Caco-2 (cell line): ENCODE measurements around the gene CAPZA1. TPM values are rescaled to one million over a fixed set of nuclear protein-coding genes. Genes with fewer than 3 reads are reported as not detected.
A peak's percentile ranks its signal among the peaks of the same experiment; 100 is the strongest.

Experiments
- BruUV-seq: library from RNA; stranded (reverse); fragments of 400-500 nt; replicated peaks from 2 replicates; lab custom pipeline; 2021; lab: Mats Ljungman, UMichigan
- CTCF ChIA-PET: fragments of 300-600 bp; sonication (Branson Sonifier 250); formaldehyde crosslinking; loops from one replicate; lab custom pipeline; 2022; ENCODE audit warnings: antibody characterized with exemption; lab: Charles Lee
- POLR2A ChIA-PET: fragments of 300-600 bp; sonication (Branson Sonifier 250); formaldehyde crosslinking; loops from one replicate; lab custom pipeline; 2022; ENCODE audit warnings: antibody characterized with exemption; lab: Charles Lee
- DNase-seq, 2 experiments: peaks; one replicate each; pipeline versions ENCODE4 v3.0.0 to v3.0.0-alpha.2; 2020 to 2022
- H3K27me3 ChIP-seq: replicated peaks from 2 replicates; pipeline ENCODE4 v1.6.0; 2011; ENCODE audit warnings: low read length; ENCODE audit not compliant: control insufficient read depth, insufficient read depth
- H3K36me3 ChIP-seq: 2 replicates; pipeline ENCODE4 v1.5.1; 2011; ENCODE audit warnings: low read length; ENCODE audit not compliant: control insufficient read depth, insufficient read depth
- H3K4me1 ChIP-seq: fragments of 250-450 bp; sonication (Bioruptor Pico); 2 replicates; pipeline ENCODE4 v1.5.1; 2020; ENCODE audit warnings: mild to moderate bottlenecking
- H3K4me3 ChIP-seq: 2 replicates; pipeline ENCODE4 v1.5.1; 2011; ENCODE audit warnings: low read depth, mild to moderate bottlenecking, control low read depth, low read length
- H3K9me3 ChIP-seq: fragments of 250-450 bp; sonication (Bioruptor Pico); 2 replicates; pipeline ENCODE4 v1.5.1; 2020; ENCODE audit warnings: mild to moderate bottlenecking, moderate library complexity
- H3K27ac Mint-ChIP-seq: one replicate; pipeline ENCODE4 v1.8.0; 2022; ENCODE audit warnings: mixed read lengths; ENCODE audit not compliant: unreplicated experiment
- H3K27me3 Mint-ChIP-seq: one replicate; pipeline ENCODE4 v1.8.0; 2022; ENCODE audit warnings: mixed read lengths; ENCODE audit not compliant: insufficient read depth, unreplicated experiment
- H3K36me3 Mint-ChIP-seq: one replicate; pipeline ENCODE4 v1.8.0; 2022; ENCODE audit warnings: mild to moderate bottlenecking, mixed read lengths; ENCODE audit not compliant: insufficient read depth, unreplicated experiment
- H3K4me1 Mint-ChIP-seq: one replicate; pipeline ENCODE4 v1.8.0; 2022; ENCODE audit warnings: low read depth, mixed read lengths; ENCODE audit not compliant: unreplicated experiment
- H3K4me3 Mint-ChIP-seq: one replicate; pipeline ENCODE4 v1.8.0; 2022; ENCODE audit warnings: mild to moderate bottlenecking, moderate library complexity, mixed read lengths; ENCODE audit not compliant: unreplicated experiment
- H3K9me3 Mint-ChIP-seq: one replicate; pipeline ENCODE4 v1.8.0; 2022; ENCODE audit warnings: mixed read lengths; ENCODE audit not compliant: unreplicated experiment
- intact Hi-C: fragments of 100-400 bp; cut with micrococcal nuclease; formaldehyde crosslinking; loops from one replicate; pipeline ENCODE4 v1.10.0; 2022; ENCODE audit not compliant: unreplicated experiment
- total RNA-seq: library from RNA; stranded (reverse); gene quantifications from 2 replicates; pipeline ENCODE4 v1.2.3, GENCODE V29; 2022
- TF ChIP-seq, protein P1 (sequence below), 2 experiments: fragments of 200-600 bp in 1 of 2; IDR thresholded peaks; 1 replicate in 1 of 2; 2 replicates in 1 of 2; pipeline versions ENCODE4 v1.5.1 to v1.8.0; 2011 to 2022; ENCODE audit warnings: antibody characterized with exemption in 1 of 2, control low read depth in 1 of 2, inconsistent platforms in 1 of 2, low read depth in 1 of 2, low read length in 1 of 2, mild to moderate bottlenecking in 1 of 2, moderate library complexity in 1 of 2; ENCODE audit not compliant: insufficient read depth in 1 of 2, severe bottlenecking in 1 of 2, unreplicated experiment in 1 of 2

The CAPZA1 gene
- total RNA-seq, 1 experiment from 2014 or later, result 82.4 TPM

DNA sequence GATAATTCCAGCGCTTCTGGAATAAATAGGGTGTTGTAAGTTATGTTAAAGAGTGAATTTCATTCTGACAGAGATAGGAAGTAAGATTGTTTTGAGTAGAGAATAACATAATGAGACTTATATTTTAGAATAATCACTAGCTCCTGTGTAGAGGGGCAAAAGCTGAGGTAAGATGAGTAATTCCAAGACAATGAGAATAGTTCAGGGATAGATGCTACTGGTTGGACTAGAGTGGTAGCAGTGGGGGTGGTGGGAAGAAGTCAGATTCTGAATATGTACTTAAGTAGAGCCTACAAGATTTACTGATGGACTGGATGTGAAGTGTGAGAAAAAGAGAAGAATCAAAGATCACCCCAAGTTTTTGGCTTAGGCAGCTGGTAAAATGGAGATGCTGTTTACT is 31.6 kb downstream of the CAPZA1 start:
- H3K27ac Mint-ChIP-seq, result no peak overlapping the region
- BruUV-seq, result no TSS peak

DNA sequence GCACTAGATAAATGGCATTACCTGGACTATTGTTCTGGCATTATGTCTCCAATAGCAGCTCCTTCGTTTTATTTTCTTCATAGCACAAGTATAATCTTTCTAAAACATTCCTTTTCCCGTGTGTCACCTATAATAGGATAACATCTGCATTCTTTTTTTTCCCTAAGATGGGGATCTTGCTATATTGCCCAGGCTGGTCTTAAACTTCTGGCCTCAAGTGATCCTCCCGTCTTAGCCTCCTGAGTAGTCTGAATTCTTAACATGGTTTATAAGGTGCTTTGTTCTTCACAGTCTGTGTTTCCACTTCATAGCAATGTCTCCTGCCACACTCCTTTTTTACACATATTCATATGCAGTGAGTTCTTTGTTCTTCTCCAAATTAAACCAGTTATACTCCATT is 46.2 kb downstream of the CAPZA1 start:
- H3K36me3 Mint-ChIP-seq, result peaks cover 71% of the 10 kb centered on the region
- H3K27me3 Mint-ChIP-seq, result no peaks in the 10 kb centered on the region
- CTCF ChIA-PET, result no interaction called here

More for the DNA sequence above, 31.6 kb downstream of the CAPZA1 start:
- Mint-ChIP-seq H3K27me3 (no peaks in the 10 kb centered on the region), H3K4me1 (no peaks in the 10 kb centered on the region), H3K36me3 (peaks cover 35% of the 10 kb centered on the region), H3K9me3 (no peaks in the 10 kb centered on the region), H3K4me3 (peak overlapping the region; percentile 17)
- ChIA-PET CTCF (no interaction called here), POLR2A (no interaction called here)
- Histone ChIP-seq H3K36me3 (no peaks in the 10 kb centered on the region), H3K4me1 (no peaks in the 10 kb centered on the region), H3K4me3 (no peak overlapping the region), H3K27me3 (no peaks in the 10 kb centered on the region), H3K9me3 (no peaks in the 10 kb centered on the region)
- DNase-seq, result no peak
- TF ChIP-seq, protein P1, sequence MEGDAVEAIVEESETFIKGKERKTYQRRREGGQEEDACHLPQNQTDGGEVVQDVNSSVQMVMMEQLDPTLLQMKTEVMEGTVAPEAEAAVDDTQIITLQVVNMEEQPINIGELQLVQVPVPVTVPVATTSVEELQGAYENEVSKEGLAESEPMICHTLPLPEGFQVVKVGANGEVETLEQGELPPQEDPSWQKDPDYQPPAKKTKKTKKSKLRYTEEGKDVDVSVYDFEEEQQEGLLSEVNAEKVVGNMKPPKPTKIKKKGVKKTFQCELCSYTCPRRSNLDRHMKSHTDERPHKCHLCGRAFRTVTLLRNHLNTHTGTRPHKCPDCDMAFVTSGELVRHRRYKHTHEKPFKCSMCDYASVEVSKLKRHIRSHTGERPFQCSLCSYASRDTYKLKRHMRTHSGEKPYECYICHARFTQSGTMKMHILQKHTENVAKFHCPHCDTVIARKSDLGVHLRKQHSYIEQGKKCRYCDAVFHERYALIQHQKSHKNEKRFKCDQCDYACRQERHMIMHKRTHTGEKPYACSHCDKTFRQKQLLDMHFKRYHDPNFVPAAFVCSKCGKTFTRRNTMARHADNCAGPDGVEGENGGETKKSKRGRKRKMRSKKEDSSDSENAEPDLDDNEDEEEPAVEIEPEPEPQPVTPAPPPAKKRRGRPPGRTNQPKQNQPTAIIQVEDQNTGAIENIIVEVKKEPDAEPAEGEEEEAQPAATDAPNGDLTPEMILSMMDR (IDR thresholded peaks at IDR 0.05; ENCODE audit: insufficient read depth in 1 of 2, low read depth in 1 of 2, low read length in 1 of 2, severe bottlenecking in 1 of 2, unreplicated experiment in 1 of 2), result no peak
- intact Hi-C loops, result no loop called here

DNA sequence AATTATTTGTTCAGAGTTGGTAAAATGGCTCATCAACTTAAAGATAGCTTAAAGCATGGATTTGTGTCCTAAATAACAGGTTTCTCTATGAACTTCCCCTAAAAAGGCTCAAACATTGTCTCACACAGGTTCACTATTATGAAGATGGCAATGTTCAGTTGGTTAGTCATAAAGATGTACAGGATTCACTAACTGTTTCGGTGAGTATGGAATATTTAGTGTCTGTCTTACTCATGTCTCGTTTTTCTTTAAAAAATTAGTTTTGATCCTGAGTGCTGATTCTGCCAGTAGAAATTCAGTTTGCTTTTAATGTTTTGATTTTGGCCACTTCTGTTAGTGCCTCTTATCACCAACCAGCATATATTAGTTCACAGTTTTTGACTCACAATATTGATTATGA is 47.3 kb downstream of the CAPZA1 start:
- Histone ChIP-seq H3K27me3 (no peaks in the 10 kb centered on the region), H3K4me3 (no peak overlapping the region), H3K36me3 (no peaks in the 10 kb centered on the region), H3K4me1 (no peaks in the 10 kb centered on the region), H3K9me3 (no peaks in the 10 kb centered on the region)
- DNase-seq, result no peak
- Mint-ChIP-seq H3K27ac (no peak overlapping the region), H3K4me3 (no peak overlapping the region), H3K36me3 (peaks cover 71% of the 10 kb centered on the region), H3K9me3 (no peaks in the 10 kb centered on the region), H3K27me3 (no peaks in the 10 kb centered on the region), H3K4me1 (no peaks in the 10 kb centered on the region)
- TF ChIP-seq, protein P1 (IDR thresholded peaks at IDR 0.05; ENCODE audit: insufficient read depth in 1 of 2, low read depth in 1 of 2, low read length in 1 of 2, severe bottlenecking in 1 of 2, unreplicated experiment in 1 of 2), result no peak
- no TSS peak for BruUV-seq
- intact Hi-C loops, result no loop called here
- CTCF ChIA-PET, result no interaction called here
- POLR2A ChIA-PET, result no interaction called here

More for the DNA sequence above, 46.2 kb downstream of the CAPZA1 start:
- Mint-ChIP-seq H3K4me1 (no peaks in the 10 kb centered on the region), H3K4me3 (no peak overlapping the region), H3K27ac (peak overlapping the region; percentile 43), H3K9me3 (no peaks in the 10 kb centered on the region)
- Histone ChIP-seq H3K4me3 (no peak overlapping the region), H3K9me3 (no peaks in the 10 kb centered on the region), H3K4me1 (no peaks in the 10 kb centered on the region), H3K27me3 (no peaks in the 10 kb centered on the region), H3K36me3 (no peaks in the 10 kb centered on the region)
- intact Hi-C loops, result no loop called here
- BruUV-seq, result no TSS peak
- TF ChIP-seq, protein P1 (IDR thresholded peaks at IDR 0.05; ENCODE audit: insufficient read depth in 1 of 2, low read depth in 1 of 2, low read length in 1 of 2, severe bottlenecking in 1 of 2, unreplicated experiment in 1 of 2), result no peak
- DNase-seq, result no peak
- POLR2A ChIA-PET, result no interaction called here
